HEK293T (cell line): Measurements from ENCODE around the gene TXNL4B.
A peak's percentile ranks its signal among the peaks of the same experiment; 100 is the strongest.
"Not testable (repeated sequence)": the region's sequence is repeated elsewhere in the genome, so short reads cannot be mapped to it uniquely, and the experiment has no call there.

ENCODE experiments used
- CTCF ChIA-PET: fragments of 350-600 bp; formaldehyde crosslinking; extraction: SDS; loops from one replicate; lab custom pipeline; 2021; ENCODE audit warnings: antibody characterized with exemption, inconsistent platforms; lab: Yijun Ruan, JAX
- POLR2A ChIA-PET: fragments of 350-600 bp; formaldehyde crosslinking; extraction: SDS; loops from one replicate; lab custom pipeline; 2020; ENCODE audit warnings: antibody characterized with exemption, inconsistent platforms; lab: Yijun Ruan, JAX
- DNase-seq: peaks from one replicate; pipeline ENCODE4 v3.0.0; 2012; ENCODE audit warnings: mixed read lengths; ENCODE audit errors: extremely low spot score
- ARNT ChIP-seq: fragments of 450-650 bp; IDR thresholded peaks from 2 replicates; pipeline ENCODE4 v1.6.1; 2017; ENCODE audit warnings: mild to moderate bottlenecking
- BHLHE40 ChIP-seq: fragments of 450-650 bp; IDR thresholded peaks from 2 replicates; pipeline ENCODE4 v1.6.1; 2016; ENCODE audit warnings: mild to moderate bottlenecking, moderate library complexity, borderline replicate concordance
- CTBP1 ChIP-seq: fragments of 450-650 bp; IDR thresholded peaks from 2 replicates; pipeline ENCODE4 v1.6.1; 2016; ENCODE audit warnings: borderline replicate concordance
- ELF4 ChIP-seq: fragments of 450-650 bp; IDR thresholded peaks from 2 replicates; pipeline ENCODE4 v1.6.1; 2017; ENCODE audit warnings: antibody characterized with exemption
- FOXA1 ChIP-seq: fragments of 450-650 bp; IDR thresholded peaks from 2 replicates; pipeline ENCODE4 v1.6.1; 2016; ENCODE audit warnings: mild to moderate bottlenecking
- FOXK2 ChIP-seq: fragments of 450-650 bp; IDR thresholded peaks from 2 replicates; pipeline ENCODE4 v1.6.1; 2016; ENCODE audit warnings: mild to moderate bottlenecking
- FOXM1 ChIP-seq: fragments of 450-650 bp; IDR thresholded peaks from 2 replicates; pipeline ENCODE4 v1.6.1; 2017; ENCODE audit warnings: mild to moderate bottlenecking, borderline replicate concordance
- HDGF ChIP-seq: fragments of 450-650 bp; IDR thresholded peaks from 2 replicates; pipeline ENCODE4 v1.6.1; 2017; ENCODE audit warnings: antibody characterized with exemption, borderline replicate concordance
- L3MBTL2 ChIP-seq: fragments of 450-650 bp; conservative IDR thresholded peaks from 2 replicates; pipeline ENCODE4 v1.6.1; 2016; ENCODE audit warnings: mild to moderate bottlenecking
- LEF1 ChIP-seq: fragments of 450-650 bp; IDR thresholded peaks from 2 replicates; pipeline ENCODE4 v1.6.1; 2017; ENCODE audit warnings: mild to moderate bottlenecking, borderline replicate concordance
- NFRKB ChIP-seq: fragments of 450-650 bp; IDR thresholded peaks from 2 replicates; pipeline ENCODE4 v1.6.1; 2016; ENCODE audit warnings: mild to moderate bottlenecking, moderate library complexity
- PKNOX1 ChIP-seq: fragments of 450-650 bp; IDR thresholded peaks from 2 replicates; pipeline ENCODE4 v1.6.1; 2016
- SP1 ChIP-seq: fragments of 450-650 bp; IDR thresholded peaks from 2 replicates; pipeline ENCODE4 v1.6.1; 2017
- SUZ12 ChIP-seq: fragments of 450-650 bp; IDR thresholded peaks from 2 replicates; pipeline ENCODE4 v1.6.1; 2016; ENCODE audit warnings: mild to moderate bottlenecking
- TARDBP ChIP-seq: fragments of 450-650 bp; IDR thresholded peaks from 2 replicates; pipeline ENCODE4 v1.6.1; 2016
- ZNF384 ChIP-seq: fragments of 450-650 bp; IDR thresholded peaks from 2 replicates; pipeline ENCODE4 v1.6.1; 2016

Gene TXNL4B

GRCh38 chr16:72066747-72067146 lies 26.7 kb downstream of the TXNL4B start:
- POLR2A ChIA-PET, result interaction anchor here (1.0 kb wide), 1 partner anchor 27 kb away, joined by 6 read pairs; the partner anchor contains the start of genes DHX38 and TXNL4B
- CTCF ChIA-PET, result interaction anchor here (0.6 to 1.2 kb wide), 6 partner anchors 11 to 577 kb away, joined by 3 to 5 read pairs (median 4); no protein-coding TSS in a partner anchor
- peak; percentile 38 for DNase-seq
- TF ChIP-seq ELF4, result no peak
- no peak for TF ChIP-seq LEF1
- no peak for TF ChIP-seq PKNOX1
- no peak for TF ChIP-seq HDGF
- TF ChIP-seq SP1, result no peak
- no peak for TF ChIP-seq ARNT
- TF ChIP-seq BHLHE40, result no peak
- no peak for TF ChIP-seq FOXK2
- no peak for TF ChIP-seq TARDBP
- TF ChIP-seq CTBP1, result no peak
- no peak for TF ChIP-seq FOXM1
- no peak for TF ChIP-seq NFRKB
- TF ChIP-seq L3MBTL2, result no peak
- no peak for TF ChIP-seq FOXA1
- no peak for TF ChIP-seq ZNF384
- no peak for TF ChIP-seq SUZ12

GRCh38 chr16:72064361-72064894 lies 29.0 kb downstream of the TXNL4B start:
- POLR2A ChIA-PET, result no interaction called here
- CTCF ChIA-PET, result no interaction called here
- TF ChIP-seq PKNOX1 (no peak), SP1 (no peak), FOXK2 (no peak), FOXM1 (no peak), TARDBP (no peak), ARNT (no peak), CTBP1 (no peak), L3MBTL2 (no peak), NFRKB (no peak), SUZ12 (no peak), FOXA1 (no peak), ZNF384 (no peak), HDGF (no peak)
- DNase-seq, result no peak

GRCh38 chr16:72061564-72061963 lies 31.9 kb downstream of the TXNL4B start:
- DNase-seq, result no peak
- CTCF ChIA-PET, result interaction anchor here (0.7 kb wide), 1 partner anchor 183 kb away, joined by 3 read pairs; no protein-coding TSS in a partner anchor
- TF ChIP-seq FOXM1 (no peak), HDGF (no peak), PKNOX1 (no peak), LEF1 (no peak)
- POLR2A ChIA-PET, result no interaction called here

GRCh38 chr16:72060405-72060804 lies 33.0 kb downstream of the TXNL4B start:
- ChIA-PET CTCF (no interaction called here), POLR2A (no interaction called here)
- TF ChIP-seq LEF1 (no peak), HDGF (no peak), ARNT (no peak), FOXK2 (no peak), CTBP1 (no peak), PKNOX1 (no peak), FOXA1 (no peak)
- no peak for DNase-seq

GRCh38 chr16:72059060-72059459 lies 34.4 kb downstream of the TXNL4B start:
- DNase-seq, CTCF ChIA-PET, POLR2A ChIA-PET: not testable (repeated sequence)

GRCh38 chr16:72057313-72057712 lies 36.1 kb downstream of the TXNL4B start:
- CTCF ChIA-PET, POLR2A ChIA-PET, DNase-seq: not testable (repeated sequence)

GRCh38 chr16:72055911-72056310 lies 37.5 kb downstream of the TXNL4B start:
- ChIA-PET CTCF (interaction anchor here (1.1 kb wide), 1 partner anchor 11 kb away, joined by 4 read pairs; no protein-coding TSS in a partner anchor), POLR2A (no interaction called here)
- TF ChIP-seq ELF4, result no peak
- TF ChIP-seq ARNT, result no peak
- no peak for DNase-seq

- CTCF ChIA-PET, DNase-seq, POLR2A ChIA-PET: not testable (repeated sequence)
Observed at GRCh38 chr16:72054254-72054847, 39.1 kb downstream of the TXNL4B start, which contains the start of gene HP. Gene HP, plus strand, starts transcription at chr16:72054505. Its CDS starts 148 bp downstream, at chr16:72054653.
